Osteoblast (primary cell): Measurements from ENCODE around the gene ESYT2. TPM values are rescaled to one million over a fixed set of nuclear protein-coding genes. Genes with fewer than 3 reads are reported as not detected.

Experiments used
- DNase-seq: peaks from one replicate; pipeline ENCODE4 v3.0.0; 2011; ENCODE audit warnings: low spot score, mixed read lengths; ENCODE audit not compliant: insufficient read length; ENCODE audit errors: missing footprints
- H2AFZ ChIP-seq: 2 replicates; pipeline ENCODE4 v1.6.0; 2011; ENCODE audit warnings: mild to moderate bottlenecking, low read length
- H3K27ac ChIP-seq: 2 replicates; pipeline ENCODE4 v1.5.1; 2011; ENCODE audit warnings: mild to moderate bottlenecking, low read depth, low read length, moderate library complexity
- H3K27me3 ChIP-seq: 2 replicates; pipeline ENCODE4 v1.6.0; 2012; ENCODE audit warnings: mild to moderate bottlenecking, control low read depth, inconsistent platforms, low read length, moderate library complexity; ENCODE audit not compliant: insufficient read depth
- H3K36me3 ChIP-seq: 2 replicates; pipeline ENCODE4 v1.5.1; 2011; ENCODE audit warnings: mild to moderate bottlenecking, low read length, control low read depth, moderate library complexity; ENCODE audit not compliant: insufficient read depth
- H3K4me1 ChIP-seq: 2 replicates; pipeline ENCODE4 v1.5.1; 2011; ENCODE audit warnings: mild to moderate bottlenecking, low read length, control low read depth, moderate library complexity; ENCODE audit not compliant: insufficient read depth
- H3K4me2 ChIP-seq: 2 replicates; pipeline ENCODE4 v1.6.0; 2011; ENCODE audit warnings: mild to moderate bottlenecking, low read length; ENCODE audit not compliant: insufficient read depth
- H3K4me3 ChIP-seq: fragments of 200-600 bp; sonication (generic); 3 replicates; pipeline ENCODE4 v1.5.1; 2012; ENCODE audit warnings: mild to moderate bottlenecking, low read length, inconsistent platforms; ENCODE audit not compliant: insufficient read depth
- H3K79me2 ChIP-seq: 2 replicates; pipeline ENCODE4 v1.6.0; 2012; ENCODE audit warnings: mild to moderate bottlenecking, low read length, control low read depth, inconsistent platforms; ENCODE audit not compliant: insufficient read depth
- H3K9me3 ChIP-seq: 2 replicates; pipeline ENCODE4 v1.5.1; 2011; ENCODE audit warnings: low read depth, low read length, control low read depth
- H4K20me1 ChIP-seq: 2 replicates; pipeline ENCODE4 v1.6.0; 2012; ENCODE audit warnings: mild to moderate bottlenecking, low read length, control low read depth; ENCODE audit not compliant: insufficient read depth
- total RNA-seq: library from RNA; depleted of rRNA; stranded (reverse); fragments of >200 nt; gene quantifications from 2 replicates; pipeline ENCODE4 v1.2.3, GENCODE V29; 2012
- TF ChIP-seq, protein P1 (sequence below): IDR thresholded peaks from 2 replicates; pipeline ENCODE4 v1.5.1; 2011; ENCODE audit warnings: mild to moderate bottlenecking, low read depth, low read length, moderate library complexity; ENCODE audit errors: extremely low read depth

Gene ESYT2
- total RNA-seq, 1 donor, result 132 TPM

DNA sequence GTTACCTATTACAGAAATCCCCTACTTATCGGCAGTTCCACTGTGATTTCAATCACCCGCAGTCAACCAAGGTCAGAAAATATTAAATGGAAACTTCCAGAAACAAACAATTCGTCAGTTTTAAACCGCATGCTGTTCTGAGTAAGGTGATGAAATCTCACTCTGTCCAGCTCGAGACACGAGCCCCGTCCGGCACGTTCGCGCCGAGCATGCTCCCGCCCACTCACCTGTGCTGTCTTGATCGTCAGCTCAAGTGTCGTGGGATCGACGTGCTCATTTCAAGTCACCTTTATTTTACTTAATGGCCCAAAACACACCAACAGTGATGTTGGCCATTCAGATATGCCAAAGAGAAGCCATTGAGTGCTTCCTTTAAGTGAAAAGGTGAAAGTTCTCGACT lies 21.2 kb downstream of the ESYT2 start:
- Histone ChIP-seq H2AFZ (no peak overlapping the region), H3K36me3 (peaks cover 7% of the 10 kb centered on the region), H3K27ac (no peak overlapping the region), H3K9me3 (no peaks in the 10 kb centered on the region), H3K79me2 (peaks cover 91% of the 10 kb centered on the region), H3K27me3 (no peaks in the 10 kb centered on the region), H3K4me3 (no peak overlapping the region), H4K20me1 (peaks cover 5% of the 10 kb centered on the region), H3K4me2 (no peak overlapping the region), H3K4me1 (peaks cover 20% of the 10 kb centered on the region)
- DNase-seq, result no peak
- TF ChIP-seq, protein P1, sequence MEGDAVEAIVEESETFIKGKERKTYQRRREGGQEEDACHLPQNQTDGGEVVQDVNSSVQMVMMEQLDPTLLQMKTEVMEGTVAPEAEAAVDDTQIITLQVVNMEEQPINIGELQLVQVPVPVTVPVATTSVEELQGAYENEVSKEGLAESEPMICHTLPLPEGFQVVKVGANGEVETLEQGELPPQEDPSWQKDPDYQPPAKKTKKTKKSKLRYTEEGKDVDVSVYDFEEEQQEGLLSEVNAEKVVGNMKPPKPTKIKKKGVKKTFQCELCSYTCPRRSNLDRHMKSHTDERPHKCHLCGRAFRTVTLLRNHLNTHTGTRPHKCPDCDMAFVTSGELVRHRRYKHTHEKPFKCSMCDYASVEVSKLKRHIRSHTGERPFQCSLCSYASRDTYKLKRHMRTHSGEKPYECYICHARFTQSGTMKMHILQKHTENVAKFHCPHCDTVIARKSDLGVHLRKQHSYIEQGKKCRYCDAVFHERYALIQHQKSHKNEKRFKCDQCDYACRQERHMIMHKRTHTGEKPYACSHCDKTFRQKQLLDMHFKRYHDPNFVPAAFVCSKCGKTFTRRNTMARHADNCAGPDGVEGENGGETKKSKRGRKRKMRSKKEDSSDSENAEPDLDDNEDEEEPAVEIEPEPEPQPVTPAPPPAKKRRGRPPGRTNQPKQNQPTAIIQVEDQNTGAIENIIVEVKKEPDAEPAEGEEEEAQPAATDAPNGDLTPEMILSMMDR, result no peak

DNA sequence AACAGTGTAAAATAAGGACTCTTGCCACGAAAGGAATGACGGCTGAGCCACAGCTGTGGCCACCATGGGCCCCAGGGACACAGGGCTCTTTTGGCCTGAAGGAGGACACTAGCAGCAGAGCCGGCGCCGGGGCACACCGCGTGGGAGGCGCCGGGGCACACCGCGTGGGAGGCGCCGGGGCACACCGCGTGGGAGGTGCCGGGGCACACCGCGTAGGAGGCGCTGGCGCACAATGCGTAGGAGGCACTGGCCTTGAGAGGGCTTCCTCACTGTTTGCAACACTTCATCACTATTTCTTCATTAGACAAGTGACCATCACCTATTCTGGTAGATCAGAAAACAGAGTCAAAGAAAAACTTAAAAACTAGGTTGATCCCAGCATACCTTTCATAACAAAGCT lies 23.4 kb downstream of the ESYT2 start:
- peaks cover 20% of the 10 kb centered on the region for H3K4me1 ChIP-seq

DNA sequence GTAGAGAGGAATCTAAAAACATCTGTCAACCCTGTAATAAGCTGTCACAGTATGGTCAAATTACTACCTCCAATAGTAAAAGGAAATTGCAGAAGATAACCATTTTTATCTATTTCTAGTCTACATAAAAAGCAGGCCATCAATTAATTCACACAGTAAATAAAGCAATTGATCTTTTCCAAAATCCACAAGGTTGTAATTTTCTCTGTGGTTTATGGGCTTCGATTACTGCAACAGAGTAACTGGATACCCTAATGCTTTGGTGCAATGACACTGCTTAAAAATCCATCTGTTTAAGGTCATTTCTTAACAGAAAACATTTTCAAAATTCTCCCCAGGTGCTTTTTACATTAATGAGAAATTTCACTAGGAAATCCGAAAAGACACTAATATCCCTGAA lies 23.9 kb downstream of the ESYT2 start:
- Histone ChIP-seq H3K36me3 (peaks cover 7% of the 10 kb centered on the region), H3K27ac (no peak overlapping the region), H3K79me2 (peaks cover 89% of the 10 kb centered on the region), H4K20me1 (no peaks in the 10 kb centered on the region), H3K9me3 (no peaks in the 10 kb centered on the region), H3K27me3 (no peaks in the 10 kb centered on the region), H3K4me3 (no peak overlapping the region), H3K4me2 (no peak overlapping the region), H2AFZ (no peak overlapping the region), H3K4me1 (peaks cover 18% of the 10 kb centered on the region)
- TF ChIP-seq, protein P1, result no peak
- DNase-seq, result no peak

More for the DNA sequence above, 23.4 kb downstream of the ESYT2 start:
- Histone ChIP-seq H3K79me2 (peaks cover 89% of the 10 kb centered on the region), H3K27ac (no peak overlapping the region), H3K4me3 (no peak overlapping the region), H4K20me1 (no peaks in the 10 kb centered on the region), H3K4me2 (no peak overlapping the region), H3K27me3 (no peaks in the 10 kb centered on the region), H3K9me3 (no peaks in the 10 kb centered on the region), H2AFZ (no peak overlapping the region), H3K36me3 (peaks cover 7% of the 10 kb centered on the region)
- no peak for DNase-seq
- TF ChIP-seq, protein P1, result no peak

DNA sequence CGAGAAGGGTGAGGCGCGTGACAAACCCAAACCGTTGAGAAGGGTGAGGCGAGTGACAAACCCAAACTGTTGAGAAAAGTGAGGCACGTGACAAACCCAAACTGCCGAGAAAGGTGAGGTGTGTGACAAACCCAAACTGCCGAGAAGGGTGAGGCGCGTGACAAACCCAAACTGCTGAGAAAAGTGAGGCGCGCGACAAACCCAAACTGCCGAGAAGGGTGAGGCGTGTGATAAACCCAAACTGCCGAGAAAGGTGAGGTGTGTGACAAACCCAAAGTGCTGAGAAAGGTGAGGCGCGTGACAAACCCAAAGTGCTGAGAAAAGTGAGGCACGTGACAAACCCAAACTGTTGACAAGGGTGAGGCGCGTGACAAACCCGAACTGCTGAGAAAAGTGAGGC lies 25.0 kb downstream of the ESYT2 start:
- no peak overlapping the region for H3K4me2 ChIP-seq
- no peaks in the 10 kb centered on the region for H3K27me3 ChIP-seq
- H3K36me3 ChIP-seq, result peaks cover 7% of the 10 kb centered on the region
- H4K20me1 ChIP-seq, result no peaks in the 10 kb centered on the region
- peaks cover 18% of the 10 kb centered on the region for H3K4me1 ChIP-seq
- H3K9me3 ChIP-seq, result no peaks in the 10 kb centered on the region
- no peak overlapping the region for H3K27ac ChIP-seq
- H3K4me3 ChIP-seq, result no peak overlapping the region
- peaks cover 87% of the 10 kb centered on the region for H3K79me2 ChIP-seq
- no peak overlapping the region for H2AFZ ChIP-seq
- no peak for DNase-seq
- TF ChIP-seq, protein P1, result no peak
